Measurements from ENCODE around the gene BPIFB6.

- TF ChIP-seq POLR2AphosphoS5 (IDR thresholded peaks at IDR 0.05; ENCODE audit: low read depth, low read length) (no peak), CTCF (IDR thresholded peaks at IDR 0.05) (no peak), EZH2phosphoT487 (IDR thresholded peaks at IDR 0.05; ENCODE audit: borderline replicate concordance, low read depth) (no peak), RAD21 (IDR thresholded peaks at IDR 0.05; ENCODE audit: low read length) (no peak)
Observed at GRCh38 chr20:33067806-33068205, 36.4 kb downstream of the BPIFB6 start.

Data from SK-N-SH (cell line).